GM12875 (cell line): ENCODE results near the gene ERCC4.

Experiments
- H3K4me3 ChIP-seq: one replicate; pipeline ENCODE4 v1.5.1; 2011; ENCODE audit warnings: low read depth, low read length, control low read depth
- TF ChIP-seq, protein P1 (sequence below): IDR thresholded peaks from 2 replicates; pipeline ENCODE4 v1.5.1; 2011; ENCODE audit warnings: low read depth, mild to moderate bottlenecking, control low read depth, inconsistent platforms, low read length, moderate library complexity, borderline replicate concordance; ENCODE audit not compliant: insufficient read depth

The ERCC4 gene

GRCh38 chr16:13945744-13946485, 26.0 kb downstream of the ERCC4 start:
- H3K4me3 ChIP-seq: no peak overlapping the region
- TF ChIP-seq, protein P1, sequence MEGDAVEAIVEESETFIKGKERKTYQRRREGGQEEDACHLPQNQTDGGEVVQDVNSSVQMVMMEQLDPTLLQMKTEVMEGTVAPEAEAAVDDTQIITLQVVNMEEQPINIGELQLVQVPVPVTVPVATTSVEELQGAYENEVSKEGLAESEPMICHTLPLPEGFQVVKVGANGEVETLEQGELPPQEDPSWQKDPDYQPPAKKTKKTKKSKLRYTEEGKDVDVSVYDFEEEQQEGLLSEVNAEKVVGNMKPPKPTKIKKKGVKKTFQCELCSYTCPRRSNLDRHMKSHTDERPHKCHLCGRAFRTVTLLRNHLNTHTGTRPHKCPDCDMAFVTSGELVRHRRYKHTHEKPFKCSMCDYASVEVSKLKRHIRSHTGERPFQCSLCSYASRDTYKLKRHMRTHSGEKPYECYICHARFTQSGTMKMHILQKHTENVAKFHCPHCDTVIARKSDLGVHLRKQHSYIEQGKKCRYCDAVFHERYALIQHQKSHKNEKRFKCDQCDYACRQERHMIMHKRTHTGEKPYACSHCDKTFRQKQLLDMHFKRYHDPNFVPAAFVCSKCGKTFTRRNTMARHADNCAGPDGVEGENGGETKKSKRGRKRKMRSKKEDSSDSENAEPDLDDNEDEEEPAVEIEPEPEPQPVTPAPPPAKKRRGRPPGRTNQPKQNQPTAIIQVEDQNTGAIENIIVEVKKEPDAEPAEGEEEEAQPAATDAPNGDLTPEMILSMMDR: no peak

DNA sequence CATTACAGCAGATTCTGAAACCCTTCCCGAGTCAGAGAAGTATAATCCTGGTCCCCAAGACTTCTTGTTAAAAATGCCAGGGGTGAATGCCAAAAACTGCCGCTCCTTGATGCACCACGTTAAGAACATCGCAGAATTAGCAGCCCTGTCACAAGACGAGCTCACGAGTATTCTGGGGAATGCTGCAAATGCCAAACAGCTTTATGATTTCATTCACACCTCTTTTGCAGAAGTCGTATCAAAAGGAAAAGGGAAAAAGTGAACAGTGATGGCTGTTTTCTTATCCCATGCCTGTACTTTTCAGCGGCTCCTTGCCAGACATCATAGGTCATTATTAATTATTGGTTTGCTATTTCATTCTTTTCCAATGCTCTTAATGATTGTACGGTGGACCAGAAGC, 28.1 kb downstream of the ERCC4 start:
- TF ChIP-seq, protein P1: no peak
- H3K4me3 ChIP-seq: no peak overlapping the region

GRCh38 chr16:13950821-13951547, 31.0 kb downstream of the ERCC4 start:
- TF ChIP-seq, protein P1: no peak
- H3K4me3 ChIP-seq: no peak overlapping the region

GRCh38 chr16:13951611-13952010, 31.7 kb downstream of the ERCC4 start:
- TF ChIP-seq, protein P1: no peak
- H3K4me3 ChIP-seq: no peak overlapping the region

DNA sequence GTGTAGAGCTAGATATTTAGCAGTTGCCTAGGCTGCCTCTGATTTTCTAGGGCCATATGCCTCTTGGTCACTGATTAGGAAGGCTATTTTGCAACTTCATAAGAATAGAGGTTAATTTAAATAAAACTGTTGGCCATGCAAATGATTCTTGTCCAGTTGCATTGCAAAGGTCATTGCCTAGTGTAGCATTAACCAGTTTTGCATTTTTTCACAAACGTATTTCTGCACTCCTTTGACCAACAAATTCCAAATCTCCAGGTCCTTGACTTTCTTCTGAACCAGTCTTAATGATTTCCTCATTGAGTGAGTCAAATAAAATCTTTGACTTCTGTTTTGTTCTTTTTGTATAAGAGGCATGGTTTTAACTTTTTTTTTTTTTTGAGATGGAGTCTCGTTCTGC, 33.5 kb downstream of the ERCC4 start:
- no peak overlapping the region for H3K4me3 ChIP-seq
- TF ChIP-seq, protein P1: no peak

DNA sequence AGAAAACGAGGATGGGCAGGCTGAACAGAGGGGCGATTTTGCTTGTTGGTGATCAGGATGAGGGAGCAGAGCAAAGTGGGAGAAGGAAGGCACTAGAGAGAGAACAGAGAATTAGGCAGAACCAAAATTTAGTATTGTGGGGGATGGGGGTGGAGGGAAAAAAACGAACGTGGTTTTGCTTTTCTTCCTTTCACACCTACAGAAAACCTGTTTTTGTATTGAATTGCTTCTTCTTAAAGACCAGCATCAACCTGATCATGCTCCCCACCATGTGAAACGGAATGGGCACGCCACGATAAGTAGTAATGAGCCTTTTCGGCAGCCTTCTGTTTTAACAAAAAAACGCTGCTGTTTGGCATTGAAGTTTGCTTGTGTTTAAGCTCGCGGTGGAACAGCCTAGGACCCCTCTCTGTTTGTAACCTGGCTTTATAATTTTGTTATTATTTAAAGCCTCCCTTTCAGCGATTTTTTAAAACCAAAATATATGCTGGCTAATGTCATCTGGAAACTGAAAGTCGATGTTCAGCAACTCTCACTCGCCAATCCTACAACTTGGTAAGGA, 36.8 kb downstream of the ERCC4 start:
- TF ChIP-seq, protein P1: no peak
- no peak overlapping the region for H3K4me3 ChIP-seq
